ENCODE measurements around the gene SLC44A4. TPM values are rescaled to one million over a fixed set of nuclear protein-coding genes. Genes with fewer than 3 reads are reported as not detected.

Gene SLC44A4
- total RNA-seq (2022; extraction: Qiagen RNA extraction): 0.03 to 0.14 TPM (median 0.06 TPM) in 4 of 5 replicates, not detected in the other

GRCh38 chr6:31878726-31879125, at the start of gene SLC44A4:
TSS of gene SLC44A4 (minus strand) at chr6:31878997. CDS start at chr6:31878980, 17 bp downstream.

GRCh38 chr6:31927242-31927862, 48.6 kb upstream of the SLC44A4 start, which contains the start of gene C2:
TSS of gene C2 (plus strand) at chr6:31927717. CDS start at chr6:31927753, 36 bp downstream.

DNA sequence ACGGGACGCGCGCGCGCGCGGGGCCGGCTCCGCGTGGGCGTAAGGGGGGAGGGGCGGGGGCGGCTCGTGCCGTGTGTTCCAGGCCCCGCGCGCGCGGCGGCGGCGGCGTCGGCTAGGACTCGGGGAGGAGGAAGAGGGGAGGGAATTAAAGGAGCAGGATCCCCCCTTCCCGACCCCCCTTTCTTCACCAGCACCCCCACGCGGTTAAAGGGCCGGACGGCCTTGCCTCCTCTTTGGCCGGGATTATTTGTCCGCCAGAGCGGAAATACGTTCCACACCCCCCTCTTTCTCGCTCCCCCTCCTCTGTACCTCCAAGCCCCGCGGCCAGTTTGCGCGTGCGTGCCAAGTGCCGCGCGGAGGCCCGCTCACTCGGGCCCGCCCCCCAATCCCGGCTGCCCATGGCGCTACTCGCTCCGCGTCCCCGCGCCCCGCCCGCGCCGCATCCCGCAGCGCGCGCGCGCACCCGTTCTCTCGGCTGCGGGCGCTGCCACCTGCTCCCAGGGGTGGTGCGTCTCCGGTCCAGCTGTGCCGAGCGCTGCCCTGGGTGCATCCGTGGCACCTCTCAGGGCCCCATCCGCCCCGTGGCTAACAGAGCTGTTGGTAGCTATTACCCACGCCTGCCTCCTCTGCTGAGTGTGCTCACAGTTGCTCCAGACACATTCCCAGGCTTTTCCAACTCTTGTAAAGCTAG, 23.3 kb upstream of the SLC44A4 start, which contains the start of gene ZBTB12:
Gene ZBTB12 (minus strand): TSS at position 134 of the 691 bp plus-strand sequence. CDS start 781 bp downstream, outside the sequence.

GRCh38 chr6:31897612-31898382, 19.0 kb upstream of the SLC44A4 start, which contains the start of gene EHMT2:
TSS of gene EHMT2 (minus strand) at chr6:31897698. CDS start at chr6:31897677, 21 bp downstream.

DNA sequence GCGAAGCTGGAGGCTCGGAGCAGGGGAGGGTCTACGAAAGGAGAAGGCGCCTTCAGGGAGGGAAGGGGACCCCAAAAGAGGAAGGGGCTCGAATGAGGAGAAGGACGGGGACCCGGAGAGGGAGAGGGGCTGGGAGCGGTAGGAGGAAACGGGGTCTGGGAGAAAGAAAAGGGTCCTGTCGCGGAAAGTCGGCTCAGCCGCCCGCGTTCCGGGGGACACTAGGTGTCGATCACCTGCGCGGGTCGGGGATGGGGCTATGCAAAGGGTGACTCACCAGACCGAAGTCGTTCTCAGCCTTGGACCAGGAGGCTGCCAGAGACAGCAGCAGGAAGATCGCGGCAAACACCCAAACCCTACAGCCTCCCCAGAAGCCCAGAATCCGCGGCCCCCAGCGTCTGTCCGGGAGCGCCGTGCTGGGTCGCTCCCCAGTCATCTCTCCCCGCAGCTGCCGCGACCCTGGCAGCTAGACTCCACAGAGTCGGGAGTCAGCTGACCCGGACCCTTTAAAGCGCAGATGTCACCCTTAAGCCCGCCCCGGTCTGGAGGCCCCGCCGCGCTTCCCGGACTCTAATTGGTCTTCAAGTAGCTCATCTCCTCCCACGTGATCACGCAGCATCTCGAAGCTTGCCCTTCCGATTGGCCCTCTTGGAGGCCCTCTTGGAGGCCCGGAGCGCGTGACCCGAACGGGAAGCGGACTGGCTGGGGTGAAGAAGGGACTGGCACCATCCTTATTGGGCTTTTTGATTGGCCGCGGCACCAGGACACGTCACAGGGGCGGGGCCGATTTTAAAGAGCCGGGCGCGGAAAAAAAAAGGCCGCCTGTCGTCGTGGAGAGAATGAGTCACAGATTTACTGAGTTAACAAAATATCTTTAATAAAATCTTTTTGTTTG, 16.2 kb downstream of the SLC44A4 start, which contains the start of gene NEU1:
Gene NEU1 (minus strand): TSS at position 478 of the 892 bp plus-strand sequence. CDS start 45 bp downstream, at position 433.

GRCh38 chr6:31827286-31828079, 51.3 kb downstream of the SLC44A4 start, which contains the start of gene HSPA1B:
TSS of gene HSPA1B (plus strand) at chr6:31827738. CDS start at chr6:31827951, 213 bp downstream.

GRCh38 chr6:31815025-31815838, 63.6 kb downstream of the SLC44A4 start, which contains the start of the genes HSPA1A and HSPA1L:
TSS of gene HSPA1A (plus strand) at chr6:31815543. CDS start at chr6:31815757, 214 bp downstream.
TSS of gene HSPA1L (minus strand) at chr6:31815283. CDS start at chr6:31811972, 3,311 bp downstream.

Other genes with a start within 250 kb of the SLC44A4 start
- gene BAG6, start 226.3 kb downstream of the SLC44A4 start, total RNA-seq (2022; extraction: Qiagen RNA extraction): 129 to 143 TPM (median 133 TPM) in 5 replicates
- gene APOM, start 223.1 kb downstream of the SLC44A4 start, total RNA-seq (2022; extraction: Qiagen RNA extraction): 2.9 to 3.8 TPM (median 3.4 TPM) in 5 replicates
- 10.1 to 14.9 TPM (median 12.4 TPM) in 5 replicates for gene C6orf47, start 218.2 kb downstream of the SLC44A4 start, total RNA-seq (2022; extraction: Qiagen RNA extraction)
- gene GPANK1, start 214.0 kb downstream of the SLC44A4 start, total RNA-seq (2022; extraction: Qiagen RNA extraction): 9.3 to 11.4 TPM (median 11.1 TPM) in 5 replicates
- 154 to 183 TPM (median 177 TPM) in 5 replicates for gene CSNK2B, start 212.9 kb downstream of the SLC44A4 start, total RNA-seq (2022; extraction: Qiagen RNA extraction)
- gene LY6G5B, start 209.0 kb downstream of the SLC44A4 start, total RNA-seq (2022; extraction: Qiagen RNA extraction): 3.4 to 4.7 TPM (median 3.9 TPM) in 5 replicates
- gene LY6G5C, start 197.9 kb downstream of the SLC44A4 start, total RNA-seq (2022; extraction: Qiagen RNA extraction): 0.75 to 2.1 TPM (median 1.5 TPM) in 5 replicates
- gene ABHD16A, start 175.7 kb downstream of the SLC44A4 start, total RNA-seq (2022; extraction: Qiagen RNA extraction): 15.0 to 19.1 TPM (median 17.0 TPM) in 5 replicates
- not detected in 5 replicates for gene LY6G6F, start 172.1 kb downstream of the SLC44A4 start, total RNA-seq (2022; extraction: Qiagen RNA extraction)
- not detected in 5 replicates for gene LY6G6D, start 163.6 kb downstream of the SLC44A4 start, total RNA-seq (2022; extraction: Qiagen RNA extraction)
- gene LY6G6C, start 157.3 kb downstream of the SLC44A4 start, total RNA-seq (2022; extraction: Qiagen RNA extraction): 0.13 to 0.18 TPM in 2 of 5 replicates, not detected in the others
- not detected in 5 replicates for gene MPIG6B, start 155.6 kb downstream of the SLC44A4 start, total RNA-seq (2022; extraction: Qiagen RNA extraction)
- 25.9 to 32.1 TPM (median 29.2 TPM) in 5 replicates for gene DDAH2, start 149.7 kb downstream of the SLC44A4 start, total RNA-seq (2022; extraction: Qiagen RNA extraction)
- gene CLIC1, start 142.5 kb downstream of the SLC44A4 start, total RNA-seq (2022; extraction: Qiagen RNA extraction): 475 to 491 TPM (median 481 TPM) in 5 replicates
- 10.7 to 15.7 TPM (median 13.4 TPM) in 5 replicates for gene MSH5, start 139.0 kb downstream of the SLC44A4 start, total RNA-seq (2022; extraction: Qiagen RNA extraction)
- gene SAPCD1, start 116.3 kb downstream of the SLC44A4 start, total RNA-seq (2022; extraction: Qiagen RNA extraction): 2.6 to 4.9 TPM (median 3.2 TPM) in 5 replicates
- 1.1 to 1.7 TPM (median 1.5 TPM) in 5 replicates for gene VWA7, start 101.7 kb downstream of the SLC44A4 start, total RNA-seq (2022; extraction: Qiagen RNA extraction)
- 52.1 to 61.7 TPM (median 54.3 TPM) in 5 replicates for gene VARS1, start 83.2 kb downstream of the SLC44A4 start, total RNA-seq (2022; extraction: Qiagen RNA extraction)
- gene LSM2, start 72.0 kb downstream of the SLC44A4 start, total RNA-seq (2022; extraction: Qiagen RNA extraction): 42.7 to 66.2 TPM (median 59.0 TPM) in 5 replicates
- gene HSPA1L, start 63.7 kb downstream of the SLC44A4 start, total RNA-seq (2022; extraction: Qiagen RNA extraction): 1.2 to 2.0 TPM (median 1.6 TPM) in 5 replicates
- gene HSPA1A, start 63.5 kb downstream of the SLC44A4 start, total RNA-seq (2022; extraction: Qiagen RNA extraction): 162 to 234 TPM (median 205 TPM) in 5 replicates
- 110 to 176 TPM (median 161 TPM) in 5 replicates for gene HSPA1B, start 51.3 kb downstream of the SLC44A4 start, total RNA-seq (2022; extraction: Qiagen RNA extraction)
- gene NEU1, start 16.2 kb downstream of the SLC44A4 start, total RNA-seq (2022; extraction: Qiagen RNA extraction): 25.7 to 32.9 TPM (median 26.4 TPM) in 5 replicates
- gene EHMT2, start 18.7 kb upstream of the SLC44A4 start, total RNA-seq (2022; extraction: Qiagen RNA extraction): 25.1 to 29.7 TPM (median 26.0 TPM) in 5 replicates
- 3.3 to 4.2 TPM (median 3.9 TPM) in 5 replicates for gene ZBTB12, start 23.1 kb upstream of the SLC44A4 start, total RNA-seq (2022; extraction: Qiagen RNA extraction)
- 0.17 to 0.46 TPM (median 0.38 TPM) in 5 replicates for gene C2, start 48.7 kb upstream of the SLC44A4 start, total RNA-seq (2022; extraction: Qiagen RNA extraction)
- 1.7 to 2.3 TPM (median 1.9 TPM) in 5 replicates for gene CFB, start 67.1 kb upstream of the SLC44A4 start, total RNA-seq (2022; extraction: Qiagen RNA extraction)
- 73.7 to 87.1 TPM (median 76.9 TPM) in 5 replicates for gene NELFE, start 80.0 kb upstream of the SLC44A4 start, total RNA-seq (2022; extraction: Qiagen RNA extraction)
- 21.3 to 24.7 TPM (median 23.3 TPM) in 5 replicates for gene SKIC2, start 80.2 kb upstream of the SLC44A4 start, total RNA-seq (2022; extraction: Qiagen RNA extraction)
- gene DXO, start 93.1 kb upstream of the SLC44A4 start, total RNA-seq (2022; extraction: Qiagen RNA extraction): 10.4 to 12.4 TPM (median 11.6 TPM) in 5 replicates
- 0.79 to 1.5 TPM (median 0.85 TPM) in 5 replicates for gene C4A, start 103.1 kb upstream of the SLC44A4 start, total RNA-seq (2022; extraction: Qiagen RNA extraction)
- 0.35 to 0.93 TPM (median 0.67 TPM) in 5 replicates for gene C4B, start 135.8 kb upstream of the SLC44A4 start, total RNA-seq (2022; extraction: Qiagen RNA extraction)
- gene CYP21A2, start 159.4 kb upstream of the SLC44A4 start, total RNA-seq (2022; extraction: Qiagen RNA extraction): not detected in 5 replicates
- 0.32 to 0.66 TPM (median 0.52 TPM) in 5 replicates for gene TNXB, start 230.3 kb upstream of the SLC44A4 start, total RNA-seq (2022; extraction: Qiagen RNA extraction)
- gene ATF6B, start 249.2 kb upstream of the SLC44A4 start, total RNA-seq (2022; extraction: Qiagen RNA extraction): 31.1 to 34.2 TPM (median 32.9 TPM) in 5 replicates

All from A549 treated with Hydrocortisone at 1 μM for 4 hours (cell line).